ENCODE data around the gene TBL2. TPM values are rescaled to one million over a fixed set of nuclear protein-coding genes. Genes with fewer than 3 reads are reported as not detected.
A peak's percentile ranks its signal among the peaks of the same experiment; 100 is the strongest.
"Not testable (repeated sequence)": the region's sequence is repeated elsewhere in the genome, so short reads cannot be mapped to it uniquely, and the experiment has no call there.

Gene TBL2
- polyA plus RNA-seq, 3 donors = 10.4 to 40.1 (median 26.2) TPM

GRCh38 chr7:73615886-73616285 is 37.5 kb upstream of the TBL2 start:
- H3K4me3 ChIP-seq (replicated peaks in 1 of 3; ENCODE audit: low read depth in 2 of 3, low read length in 3 of 3) = no peak overlapping the region
- H3K9me3 ChIP-seq (replicated peaks in 1 of 2; ENCODE audit: control insufficient read depth in 1 of 2, insufficient read depth in 1 of 2, low read length in 2 of 2) = no peaks in the 10 kb centered on the region
- H3K36me3 ChIP-seq (replicated peaks in 1 of 2; ENCODE audit: control insufficient read depth in 1 of 2, insufficient read depth in 2 of 2, low read length in 2 of 2) = no peaks in the 10 kb centered on the region
- H3K27me3 ChIP-seq (ENCODE audit: control insufficient read depth in 2 of 2, insufficient read depth in 2 of 2, low read length in 2 of 2) = peaks cover 11 to 39% of the 10 kb centered on the region in 2 donors
- H2AFZ ChIP-seq (ENCODE audit: insufficient read depth, low read depth, low read length, poor library complexity, severe bottlenecking) = no peak overlapping the region
- H3K4me1 ChIP-seq (ENCODE audit: control insufficient read depth in 1 of 2, insufficient read depth in 2 of 2, low read length in 2 of 2) = no peaks in the 10 kb centered on the region
- H3K9ac ChIP-seq (ENCODE audit: insufficient read depth, low read length, poor library complexity, severe bottlenecking) = no peak overlapping the region
- no peak for DNase-seq
- no peaks in the 10 kb centered on the region for H3K36me3 Mint-ChIP-seq
- H3K9me3 Mint-ChIP-seq = peaks cover 0 to 7% (median 0%) of the 10 kb centered on the region in 7 donors
- H3K27me3 Mint-ChIP-seq (ENCODE audit: low read depth in 3 of 3) = peaks cover 54 to 98% (median 82%) of the 10 kb centered on the region in 3 donors
- no peaks in the 10 kb centered on the region for H4K20me1 ChIP-seq (ENCODE audit: insufficient read depth, low read length)
- WGBS (ENCODE audit: insufficient coverage) = 80% methylated on average over 2 of the region's 4 CpGs
- no peaks in the 10 kb centered on the region for H3K79me2 ChIP-seq (ENCODE audit: insufficient read depth, low read length)
- H3K4me2 ChIP-seq (replicated peaks; ENCODE audit: extremely low read depth, low read length, poor library complexity, severe bottlenecking) = no peak overlapping the region
- no peak overlapping the region for H3K27ac Mint-ChIP-seq
- H3K27ac ChIP-seq (ENCODE audit: low read depth in 1 of 2, low read length in 2 of 2) = no peak overlapping the region
- intact Hi-C loops (cut with micrococcal nuclease) = no loop called here
- TF ChIP-seq CTCF (IDR thresholded peaks at IDR 0.05) = no peak
- H3K4me1 Mint-ChIP-seq = peaks cover 3% of the 10 kb centered on the region
- H3K4me3 Mint-ChIP-seq = no peak overlapping the region

- H3K27me3 ChIP-seq (ENCODE audit: control insufficient read depth in 2 of 2, insufficient read depth in 2 of 2, low read length in 2 of 2) = peaks cover 11 to 44% of the 10 kb centered on the region in 2 donors
- H3K4me2 ChIP-seq (replicated peaks; ENCODE audit: extremely low read depth, low read length, poor library complexity, severe bottlenecking); H2AFZ ChIP-seq (ENCODE audit: insufficient read depth, low read depth, low read length, poor library complexity, severe bottlenecking); H3K36me3 ChIP-seq (replicated peaks in 1 of 2; ENCODE audit: control insufficient read depth in 1 of 2, insufficient read depth in 2 of 2, low read length in 2 of 2); H3K27ac Mint-ChIP-seq; H3K79me2 ChIP-seq (ENCODE audit: insufficient read depth, low read length); H3K4me1 ChIP-seq (ENCODE audit: control insufficient read depth in 1 of 2, insufficient read depth in 2 of 2, low read length in 2 of 2); H3K36me3 Mint-ChIP-seq; H3K4me3 ChIP-seq (replicated peaks in 1 of 3; ENCODE audit: low read depth in 2 of 3, low read length in 3 of 3); H4K20me1 ChIP-seq (ENCODE audit: insufficient read depth, low read length); H3K4me1 Mint-ChIP-seq; H3K9me3 ChIP-seq (replicated peaks in 1 of 2; ENCODE audit: control insufficient read depth in 1 of 2, insufficient read depth in 1 of 2, low read length in 2 of 2); DNase-seq; H3K9me3 Mint-ChIP-seq; H3K9ac ChIP-seq (ENCODE audit: insufficient read depth, low read length, poor library complexity, severe bottlenecking); H3K27ac ChIP-seq (ENCODE audit: low read depth in 1 of 2, low read length in 2 of 2): not testable (repeated sequence)
- Mint-ChIP-seq H3K27me3 (ENCODE audit: low read depth in 3 of 3) (peaks cover 51 to 98% (median 83%) of the 10 kb centered on the region in 3 donors), H3K4me3 (peak overlapping the region in 1 of 2 donors; percentile 62)
- WGBS (ENCODE audit: insufficient coverage) = 90% methylated on average over 10 of the region's 10 CpGs
- intact Hi-C loops (cut with micrococcal nuclease) = loop anchor here in 1 of 2 donors (5.0 kb wide), 1 partner anchor 112 kb away; no protein-coding TSS in a partner anchor
These were observed 36.6 kb upstream of the TBL2 start for GRCh38 chr7:73614937-73615336.
